HEK293 (cell line): ENCODE results near the gene BUD23.

Experiments
- CTCF ChIP-seq: fragments of 450-650 bp; formaldehyde crosslinking; IDR thresholded peaks from 2 replicates; pipeline ENCODE4 v1.5.1; 2016; ENCODE audit warnings: missing biosample characterization, missing genetic modification characterization
- GFI1B ChIP-seq: fragments of 450-650 bp; formaldehyde crosslinking; IDR thresholded peaks from 2 replicates; pipeline ENCODE4 v1.5.1; 2016; ENCODE audit warnings: missing biosample characterization, missing genetic modification characterization
- ZBTB11 ChIP-seq: fragments of 450-650 bp; formaldehyde crosslinking; conservative IDR thresholded peaks from 2 replicates; pipeline ENCODE4 v1.5.1; 2016; ENCODE audit warnings: low read depth, missing biosample characterization, missing genetic modification characterization
- ZFP69B ChIP-seq: fragments of 450-650 bp; formaldehyde crosslinking; IDR thresholded peaks from 2 replicates; pipeline ENCODE4 v1.5.1; 2016; ENCODE audit warnings: missing biosample characterization, missing genetic modification characterization
- ZNF175 ChIP-seq: fragments of 450-650 bp; formaldehyde crosslinking; IDR thresholded peaks from 2 replicates; pipeline ENCODE4 v1.5.1; 2016; ENCODE audit warnings: missing biosample characterization, missing genetic modification characterization
- ZNF366 ChIP-seq: fragments of 450-650 bp; formaldehyde crosslinking; conservative IDR thresholded peaks from 2 replicates; pipeline ENCODE4 v1.5.1; 2016; ENCODE audit warnings: missing biosample characterization, missing genetic modification characterization
- ZNF416 ChIP-seq: fragments of 450-650 bp; formaldehyde crosslinking; IDR thresholded peaks from 2 replicates; pipeline ENCODE4 v1.5.1; 2016; ENCODE audit warnings: missing biosample characterization, missing genetic modification characterization
- ZNF571 ChIP-seq: fragments of 450-650 bp; formaldehyde crosslinking; IDR thresholded peaks from 2 replicates; pipeline ENCODE4 v1.5.0; 2017; ENCODE audit warnings: missing biosample characterization, missing genetic modification characterization
- ZNF768 ChIP-seq: fragments of 450-650 bp; formaldehyde crosslinking; IDR thresholded peaks from 2 replicates; pipeline ENCODE4 v1.5.1; 2018; ENCODE audit warnings: missing biosample characterization, mild to moderate bottlenecking, missing genetic modification characterization

DNA sequence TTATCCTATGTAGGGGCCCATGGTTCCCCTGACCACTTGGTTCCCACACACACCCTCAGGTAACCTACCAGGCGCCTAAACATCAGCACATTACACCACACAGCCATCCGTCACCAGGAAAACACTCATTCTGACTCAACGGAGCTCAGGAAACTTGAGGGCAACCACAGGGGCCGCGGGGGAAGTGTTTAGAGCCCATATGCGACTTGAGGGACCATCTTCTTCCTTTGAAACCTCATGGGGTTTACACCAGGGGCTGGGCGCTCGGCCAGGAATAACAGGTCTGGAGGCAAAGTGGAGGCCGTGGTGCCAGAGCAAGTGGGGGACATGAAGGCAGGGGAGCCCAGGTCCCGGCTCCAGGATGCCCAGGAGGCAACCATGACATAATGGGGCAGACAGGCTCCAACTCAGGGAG lies 34.6 kb downstream of the BUD23 start:
- no peak for TF ChIP-seq GFI1B
- TF ChIP-seq ZFP69B = no peak
- TF ChIP-seq CTCF (tag by site-specific recombination) = no peak
- no peak for TF ChIP-seq ZNF571 (tag by site-specific recombination)
- 0 out of 2 replicates have a peak, but pooled peaks have one; percentile 12 for TF ChIP-seq ZNF366 (tag by site-specific recombination)
- TF ChIP-seq ZNF768 (tag by site-specific recombination) = no peak
- no peak for TF ChIP-seq ZBTB11 (tag by site-specific recombination)
- no peak for TF ChIP-seq ZNF416 (tag by site-specific recombination)
- TF ChIP-seq ZNF175 (tag by site-specific recombination) = no peak
